GM18517 (cell line): ENCODE measurements around the gene FTO.

Experiments
- ATAC-seq: cut with Tn5 transposase; IDR thresholded peaks from one replicate; pipeline ENCODE4 v1.9.1; 2021; ENCODE audit warnings: mild to moderate bottlenecking, moderate library complexity; ENCODE audit not compliant: unreplicated experiment

Gene FTO

DNA sequence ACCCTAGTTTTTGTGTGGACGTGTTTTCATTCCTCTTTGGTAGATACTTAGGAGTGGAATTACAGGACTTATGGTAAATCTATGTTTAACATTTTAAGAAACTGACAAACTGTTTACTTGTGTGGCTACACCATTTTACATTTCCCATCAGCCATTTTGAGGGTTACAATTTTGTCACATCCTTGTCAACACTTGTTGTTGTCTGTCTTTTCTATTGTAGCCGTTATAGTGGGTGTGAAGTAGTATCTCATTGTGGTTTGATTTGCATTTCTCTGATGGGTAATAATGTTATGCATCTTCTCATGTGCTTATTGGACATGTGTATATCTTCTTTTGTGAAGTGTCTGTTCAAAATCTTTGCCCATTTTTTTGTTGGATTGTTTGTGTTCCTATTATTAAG is 4.5 kb downstream of the FTO start:
- no peak for ATAC-seq

DNA sequence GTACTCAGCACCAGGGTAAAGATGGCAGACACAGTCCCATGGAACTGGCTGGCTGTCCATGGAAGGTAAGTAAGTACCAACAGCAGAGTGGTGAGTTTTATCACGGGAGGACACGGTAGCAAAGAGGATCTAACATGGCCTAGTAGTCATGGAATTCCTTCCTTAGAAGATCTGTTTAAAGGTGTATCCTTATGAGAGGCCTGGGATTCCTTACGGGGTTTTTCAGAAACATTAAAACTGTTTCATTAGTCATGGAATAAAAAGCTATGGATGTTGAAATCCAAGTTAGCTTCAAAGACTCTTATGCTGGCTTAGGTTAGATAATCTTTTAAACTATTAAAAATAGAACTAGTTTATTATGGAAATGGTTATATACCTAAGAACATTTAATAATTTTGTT is 7.4 kb downstream of the FTO start:
- no peak for ATAC-seq

DNA sequence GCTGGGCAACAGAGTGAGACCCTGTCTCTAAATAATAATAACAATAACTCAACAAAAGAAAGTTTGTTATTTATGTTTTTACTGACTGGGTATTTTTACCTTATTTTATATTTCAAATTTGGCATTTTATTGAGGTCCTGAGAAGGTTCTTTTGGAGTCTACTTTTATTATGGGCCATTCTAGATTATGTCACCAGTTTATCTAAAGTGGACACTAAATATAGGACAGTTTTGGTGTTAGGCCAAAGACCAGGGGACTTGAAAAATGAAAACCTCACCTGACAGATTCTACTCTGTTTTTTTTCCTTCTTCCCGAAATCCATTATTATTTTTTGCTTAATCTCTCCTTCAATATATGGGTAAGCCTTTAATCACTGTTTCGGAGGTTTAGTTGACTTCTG is 8.1 kb downstream of the FTO start:
- no peak for ATAC-seq

DNA sequence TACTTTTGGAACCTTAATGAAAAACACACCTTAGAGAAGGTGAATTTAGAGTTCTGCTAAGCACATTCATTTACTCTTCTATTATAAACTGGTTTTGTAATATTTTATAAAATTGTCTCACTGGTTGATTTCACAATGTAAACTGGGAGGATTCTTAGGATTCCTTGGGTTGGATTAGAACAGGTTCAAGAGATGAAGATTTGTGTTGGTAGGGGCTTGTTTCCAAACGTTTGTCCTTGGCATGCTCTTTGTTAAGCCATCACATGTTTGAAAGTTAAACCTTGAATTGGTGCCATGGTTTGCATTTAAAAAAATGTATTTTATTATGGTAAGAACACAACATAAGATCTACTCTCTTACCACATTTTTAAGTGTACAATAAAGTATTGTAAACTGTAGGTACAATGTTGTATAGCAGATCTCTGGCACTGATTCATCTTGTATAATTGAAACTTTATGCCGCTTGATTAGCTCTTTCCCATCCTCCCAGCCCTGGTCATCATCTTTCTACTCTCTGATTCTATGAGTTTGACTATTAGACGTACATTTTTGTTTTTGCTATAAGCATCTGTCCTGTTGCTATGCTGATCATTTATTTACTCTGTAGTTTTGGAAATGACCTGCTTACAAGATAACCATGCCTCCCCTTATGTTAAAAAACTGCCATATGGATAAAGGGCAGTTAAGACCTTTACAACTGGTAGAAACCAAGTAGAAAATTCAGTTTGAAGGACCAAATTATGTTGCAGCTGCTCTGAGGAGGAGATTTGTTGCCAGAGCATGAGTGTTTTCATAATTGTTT is 9.6 kb downstream of the FTO start:
- no peak for ATAC-seq

DNA sequence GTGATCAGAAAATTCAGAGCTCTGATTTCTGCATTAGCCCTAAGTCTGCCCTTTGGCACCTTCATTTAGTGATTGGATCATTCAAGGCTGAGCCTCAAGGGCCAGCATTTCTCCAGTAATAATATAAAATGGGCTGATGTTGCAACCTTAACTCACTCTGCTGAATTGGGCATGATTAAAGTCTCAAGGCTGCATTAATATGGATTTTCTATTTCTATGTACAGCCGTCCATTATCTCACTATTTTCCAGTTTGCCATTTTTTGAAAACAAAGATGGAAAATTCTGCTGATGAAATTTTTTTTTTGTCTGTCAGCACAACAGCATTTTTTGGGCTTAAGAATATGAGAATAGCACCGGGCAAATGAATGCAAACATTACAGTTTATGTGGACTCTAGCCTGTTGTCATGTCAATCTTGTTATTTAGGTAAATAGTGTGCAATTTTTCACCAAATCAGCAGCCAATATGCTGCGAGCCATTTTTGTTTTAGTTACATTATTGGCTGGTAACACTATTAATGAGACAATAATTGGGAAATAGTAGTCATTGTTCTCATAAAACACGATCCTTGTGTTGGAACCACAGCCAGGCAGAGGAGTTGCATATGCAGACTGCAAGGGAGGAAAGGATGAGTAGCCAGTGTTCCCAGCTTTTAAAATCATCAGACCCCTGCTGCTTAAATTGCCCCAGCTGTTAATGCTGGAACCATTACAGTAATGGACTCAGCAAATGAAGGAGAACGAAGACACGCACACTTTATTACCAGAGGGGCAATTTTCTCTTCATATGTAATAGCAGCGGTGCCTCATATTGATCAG is 10.5 kb downstream of the FTO start:
- no peak for ATAC-seq

DNA sequence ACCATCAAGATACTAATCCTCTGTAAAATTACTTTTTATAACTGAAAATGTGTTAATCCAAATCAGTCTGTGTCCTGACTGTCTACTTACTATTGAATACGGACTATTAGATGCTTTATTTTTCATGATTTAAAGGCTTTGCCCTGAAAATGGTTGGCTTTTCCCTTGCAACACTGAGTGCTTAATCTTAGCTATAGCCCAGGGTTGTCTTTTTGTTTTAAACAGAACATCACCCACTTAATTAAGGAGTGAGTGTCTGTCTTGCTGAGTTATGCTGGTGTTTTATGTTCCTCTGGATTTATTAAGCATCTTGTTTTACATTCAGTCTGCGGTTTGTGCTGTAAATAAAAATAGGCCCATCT is 11.0 kb downstream of the FTO start:
- no peak for ATAC-seq

DNA sequence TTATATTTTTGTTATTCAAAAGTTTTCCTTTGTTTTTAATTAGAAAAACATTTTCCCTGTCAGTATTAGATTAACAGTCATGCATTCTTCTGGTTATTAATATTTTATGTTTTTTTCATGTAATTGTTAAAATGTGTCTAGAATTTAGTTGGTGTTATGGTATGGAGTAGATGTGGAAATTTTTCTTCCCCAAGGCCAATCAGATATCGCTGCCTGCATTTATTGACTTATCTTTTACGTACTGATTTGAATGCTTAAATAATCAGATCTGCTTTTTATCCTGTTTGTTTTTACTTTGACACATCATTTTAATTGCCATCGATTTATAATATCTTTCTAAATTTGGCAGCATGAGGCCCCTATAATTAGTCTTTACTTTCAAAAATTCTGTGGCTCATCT is 13.6 kb downstream of the FTO start:
- no peak for ATAC-seq

DNA sequence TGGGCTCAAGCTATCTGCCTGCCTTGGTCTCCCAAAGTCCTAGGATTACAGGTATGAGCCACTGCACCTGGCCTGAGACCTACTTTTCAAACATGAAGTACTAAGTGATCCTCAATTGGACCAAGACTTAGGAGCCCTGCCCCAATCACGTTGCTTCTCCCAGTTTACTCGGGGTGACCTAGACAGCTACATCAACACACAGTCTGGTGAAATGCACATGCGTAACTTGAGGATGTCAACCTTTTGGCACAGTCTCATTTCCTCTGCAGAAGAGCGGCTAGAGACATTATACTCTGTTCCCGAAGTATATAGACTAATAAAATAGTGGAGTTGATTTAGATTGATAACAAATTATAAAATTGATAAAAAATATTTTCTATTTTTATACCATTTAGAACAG is 17.1 kb downstream of the FTO start:
- ATAC-seq = no peak

DNA sequence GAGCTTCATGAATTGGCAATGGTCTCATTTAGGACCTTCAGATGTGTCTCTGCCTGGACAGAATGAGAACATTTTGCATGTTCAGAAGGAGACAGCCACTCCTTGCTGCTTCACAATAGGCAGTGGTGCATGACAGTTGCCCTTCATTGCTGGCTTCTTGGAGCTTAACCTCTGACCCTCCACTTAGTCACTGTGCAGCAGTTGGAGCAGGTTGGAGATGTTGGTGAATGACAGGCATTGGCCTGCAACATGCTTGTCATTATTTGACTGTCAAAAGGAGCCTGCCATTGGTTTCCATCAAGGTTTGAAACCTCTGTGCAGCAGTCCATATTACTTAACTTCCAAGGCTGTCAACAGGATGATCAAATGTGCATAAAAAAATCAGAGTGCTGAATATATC is 22.7 kb downstream of the FTO start:
- no peak for ATAC-seq

DNA sequence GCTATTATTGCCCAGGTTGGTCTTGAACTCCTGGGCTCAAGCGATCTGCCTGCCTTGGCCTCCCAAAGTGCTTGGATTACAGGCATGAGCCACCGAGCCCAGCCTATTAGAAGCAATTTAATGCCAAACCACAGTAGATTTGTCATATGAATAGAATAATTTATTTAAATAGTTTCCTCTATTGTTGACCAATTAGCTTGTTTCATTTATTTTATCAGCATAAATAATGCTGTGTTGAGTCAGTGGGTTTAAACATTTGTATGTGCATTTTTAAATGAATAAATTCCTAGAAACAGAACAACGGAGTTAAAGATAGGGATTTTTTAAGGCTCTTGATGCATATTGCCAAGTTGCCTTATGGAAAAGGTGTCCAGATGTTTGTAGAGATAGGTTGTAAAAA is 26.7 kb downstream of the FTO start:
- ATAC-seq = no peak

DNA sequence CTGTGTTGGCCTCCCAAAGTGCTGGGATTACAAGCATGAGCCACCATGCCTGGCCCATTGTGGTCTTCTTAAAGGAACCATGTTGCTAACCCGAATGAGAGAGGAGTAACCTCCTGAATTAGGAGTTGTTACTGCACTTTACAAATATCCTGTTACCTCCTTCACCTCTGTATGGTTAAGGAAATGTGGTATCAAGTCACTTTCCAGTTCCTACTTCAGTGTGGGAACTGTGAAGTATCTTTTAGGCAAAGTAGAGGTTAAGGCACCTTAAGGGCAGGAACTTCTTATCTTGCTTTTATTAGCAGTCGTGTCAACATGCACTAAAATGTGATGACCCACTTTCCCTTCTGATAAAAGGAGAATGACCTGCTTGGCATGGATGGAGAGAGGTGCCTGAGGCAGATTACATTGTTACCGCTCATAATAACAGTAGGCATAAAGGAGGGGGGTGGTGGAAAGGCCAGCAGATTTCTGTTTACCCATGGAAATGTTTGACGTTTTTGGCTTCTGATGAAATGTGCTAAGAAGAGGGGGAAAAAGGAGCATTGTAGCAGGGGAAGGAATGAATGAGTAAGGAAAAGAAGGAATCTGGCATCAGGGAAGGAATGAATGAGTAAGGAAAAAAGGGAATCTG is 28.5 kb downstream of the FTO start:
- ATAC-seq = no peak

DNA sequence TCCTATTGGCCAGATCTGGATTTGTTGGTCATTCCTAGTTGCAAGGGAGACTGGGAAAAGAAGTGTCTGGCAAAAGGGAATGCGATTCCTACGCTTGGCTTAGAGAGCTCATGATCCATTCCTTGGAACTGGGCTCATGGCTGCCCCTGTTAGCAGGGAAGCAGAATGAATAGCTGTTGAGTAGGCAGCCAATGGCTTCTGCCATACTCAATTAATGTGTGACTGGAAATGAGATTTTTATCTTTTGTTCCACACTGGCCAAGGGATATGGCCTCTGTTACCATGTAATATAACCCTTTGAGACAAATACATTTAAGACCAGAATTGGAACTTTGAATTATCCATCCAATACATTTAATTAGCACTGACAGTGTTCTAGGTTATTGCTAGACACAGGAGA is 31.0 kb downstream of the FTO start:
- ATAC-seq = no peak

DNA sequence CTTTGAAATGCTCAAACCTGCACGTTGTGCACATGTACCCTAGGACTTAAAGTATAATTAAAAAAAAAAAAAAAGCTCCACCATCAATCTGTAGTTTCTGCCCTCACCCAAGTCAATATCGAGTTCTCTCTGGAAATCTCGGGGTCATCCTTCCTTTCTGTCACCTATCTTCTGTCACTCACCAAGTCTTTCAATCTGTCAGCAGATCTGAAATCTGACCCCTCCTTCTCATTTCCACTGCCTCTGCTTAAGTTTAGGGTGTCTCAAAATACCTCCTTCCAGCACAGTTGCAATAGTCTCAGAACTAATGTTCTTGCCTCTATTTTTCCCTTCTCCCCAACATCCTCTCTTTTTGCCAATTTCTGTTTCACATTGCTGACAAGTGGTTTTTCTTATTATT is 32.3 kb downstream of the FTO start:
- ATAC-seq = no peak

DNA sequence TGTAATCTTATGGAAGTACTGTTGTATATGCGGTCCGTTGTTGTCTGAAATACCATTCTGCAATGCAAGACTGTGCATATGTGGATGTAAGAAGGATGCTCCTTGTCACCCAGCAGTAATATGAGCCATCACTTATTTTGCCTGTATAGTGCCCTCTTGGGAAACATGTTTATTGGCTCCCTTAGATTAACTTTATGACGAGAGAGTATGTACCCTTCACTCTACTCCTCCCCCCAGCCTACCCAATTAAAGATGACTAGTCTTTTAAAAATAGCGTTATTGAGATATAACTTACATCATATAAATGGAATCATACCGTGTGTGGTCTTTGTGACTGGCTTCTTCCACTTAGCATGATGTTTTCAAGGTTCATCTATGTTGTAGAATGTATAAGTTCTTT is 33.6 kb downstream of the FTO start:
- no peak for ATAC-seq

DNA sequence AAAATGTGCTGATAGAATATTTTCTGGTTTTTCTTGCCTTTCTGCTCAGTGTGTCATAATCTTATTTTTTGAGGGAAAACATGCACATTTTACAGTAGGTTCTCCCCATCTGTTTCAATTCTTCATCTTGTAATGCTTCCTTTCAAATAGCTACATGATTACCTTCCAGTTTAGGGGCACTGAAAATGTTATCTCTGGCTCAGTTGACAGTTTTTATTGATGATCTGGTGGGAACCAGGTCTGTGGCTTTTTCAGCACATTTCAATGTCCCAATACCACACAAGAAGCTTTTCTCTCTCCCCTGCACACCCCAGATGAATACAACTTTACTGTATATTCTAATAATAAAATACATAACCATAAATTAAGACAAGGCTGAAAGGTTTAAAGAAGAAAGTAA is 36.5 kb downstream of the FTO start:
- no peak for ATAC-seq

DNA sequence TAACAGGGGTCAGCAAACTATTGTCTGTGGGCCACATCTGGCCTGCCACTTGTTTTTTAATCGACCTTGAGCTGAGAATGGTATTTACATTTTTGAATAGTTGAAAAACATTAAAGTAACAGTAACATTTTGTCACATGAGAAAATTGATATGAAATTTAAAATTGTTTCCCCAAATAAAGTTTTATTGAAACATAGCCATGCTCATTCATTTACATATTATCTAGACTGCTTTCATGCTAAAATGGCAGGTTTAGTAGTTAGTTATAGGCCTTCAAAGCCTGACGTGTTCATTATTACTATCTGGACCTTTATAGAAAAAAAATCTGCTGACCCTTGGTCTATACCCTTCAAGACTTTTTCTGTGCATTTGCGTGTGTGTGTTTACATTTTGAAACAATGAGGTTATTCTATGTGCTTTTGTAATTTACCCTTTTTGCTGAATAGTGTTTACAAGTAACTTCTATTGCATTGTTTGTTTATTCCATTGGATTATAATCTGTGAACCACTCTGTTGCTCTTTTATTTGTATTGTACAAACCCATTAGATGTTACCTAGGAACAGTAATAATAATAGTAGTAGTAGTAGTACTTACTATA is 37.1 kb downstream of the FTO start:
- no peak for ATAC-seq

DNA sequence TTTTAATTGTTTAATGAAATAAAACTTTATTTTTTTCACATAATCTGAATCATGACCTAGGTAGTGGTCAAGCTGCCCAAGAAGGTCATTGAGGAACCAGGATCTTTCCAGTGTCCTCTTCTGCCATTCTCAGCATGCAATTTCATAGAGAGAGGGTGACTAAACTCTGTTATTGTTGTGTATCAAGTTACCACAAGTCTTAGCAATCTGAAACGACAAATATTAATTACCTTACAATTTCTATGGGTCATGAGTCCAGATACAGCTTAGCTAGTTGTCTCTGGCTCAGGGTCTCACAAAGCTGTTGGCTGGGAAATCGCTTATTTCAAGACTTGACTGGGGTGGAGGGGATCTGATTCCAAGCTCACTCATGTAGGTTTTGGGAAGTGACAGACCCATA is 37.6 kb downstream of the FTO start:
- no peak for ATAC-seq

DNA sequence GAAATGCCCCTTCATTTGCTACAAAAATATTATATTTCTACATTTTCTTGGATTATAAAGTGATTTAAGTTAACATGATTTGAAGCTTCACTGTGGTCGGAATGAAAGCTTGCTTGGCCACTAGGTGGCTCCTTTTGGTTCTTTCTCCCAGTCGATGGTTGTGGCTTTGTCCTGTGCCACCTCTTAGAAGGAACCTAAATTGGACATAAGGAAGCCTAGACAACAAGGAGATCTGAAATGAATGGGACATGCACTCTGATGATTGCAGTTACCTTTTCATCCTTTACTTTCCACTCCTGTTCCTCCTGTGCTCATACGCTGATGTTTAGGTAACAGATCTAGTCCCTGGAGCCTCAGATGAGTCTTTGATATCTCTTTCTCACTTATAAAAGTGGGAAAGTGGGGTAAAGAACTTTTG is 39.2 kb downstream of the FTO start:
- no peak for ATAC-seq

DNA sequence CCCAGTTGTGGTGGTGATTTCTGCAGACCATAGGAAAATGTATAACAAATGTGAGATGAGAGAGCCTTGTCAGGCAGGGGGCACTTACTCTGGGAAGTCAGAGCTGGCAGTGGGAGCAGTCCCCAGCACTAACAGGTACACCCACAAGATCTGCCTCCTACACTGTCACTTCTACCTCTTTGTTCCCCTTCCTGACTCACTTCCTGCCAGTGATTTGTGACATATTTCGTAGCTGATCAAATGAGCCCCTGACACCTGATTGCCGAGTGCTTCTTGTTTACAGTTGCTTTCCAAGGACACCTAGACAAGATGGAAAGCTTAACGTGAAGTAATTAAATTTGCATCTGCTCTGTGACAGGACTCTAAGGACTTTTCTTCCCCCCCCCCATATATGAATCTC is 40.5 kb downstream of the FTO start:
- no peak for ATAC-seq

DNA sequence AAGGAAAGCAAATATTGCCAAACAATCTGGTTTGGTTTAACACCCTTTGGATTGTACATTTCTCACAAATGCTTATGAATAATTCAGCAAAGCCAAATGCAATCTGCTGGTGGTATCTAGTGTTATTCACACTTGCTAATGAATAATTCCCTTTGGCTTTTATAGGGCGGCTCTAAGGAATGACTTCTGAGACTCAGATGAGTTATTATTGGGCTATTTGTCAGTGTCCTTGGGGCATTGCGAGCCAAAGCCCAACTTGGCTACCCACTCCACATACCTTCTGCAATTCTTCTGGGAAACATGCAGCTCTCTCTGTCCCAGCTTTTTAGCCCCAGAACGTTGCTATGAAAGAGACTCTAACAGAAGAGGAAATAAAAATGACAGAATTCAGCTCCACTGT is 41.1 kb downstream of the FTO start:
- ATAC-seq = no peak

DNA sequence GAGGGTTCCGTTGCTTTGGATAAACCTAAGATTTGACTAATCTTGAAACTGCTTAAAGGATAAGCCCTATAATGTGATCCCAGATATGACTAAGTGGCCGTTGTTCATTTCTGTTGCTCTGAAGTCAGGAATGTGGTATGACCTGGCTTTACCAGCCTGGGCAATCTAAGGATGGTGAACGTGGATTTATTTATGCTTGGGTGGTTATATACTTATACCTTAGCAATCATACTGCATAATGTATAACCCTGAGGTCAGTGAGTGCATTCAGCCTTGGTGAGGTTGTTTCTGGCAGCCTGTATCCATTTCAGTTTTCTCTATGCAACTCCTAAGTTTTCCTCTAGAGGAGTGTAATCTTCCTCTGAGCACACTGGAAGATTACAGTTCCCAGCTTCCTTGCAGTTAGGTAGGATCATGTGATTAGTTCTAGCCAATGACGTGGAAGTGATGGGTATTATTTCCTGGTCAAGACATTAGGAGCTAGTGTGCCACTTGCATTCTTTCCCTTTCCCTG is 41.9 kb downstream of the FTO start:
- no peak for ATAC-seq
